ENCODE measurements around the gene KLF13. TPM values are rescaled to one million over a fixed set of nuclear protein-coding genes. Genes with fewer than 3 reads are reported as not detected.

The KLF13 gene
- total RNA-seq, 2 donors from 2014 or later = 25.7 to 38.4 TPM

- H3K9me3 ChIP-seq = no peaks in the 10 kb centered on the region
- no peak for TF ChIP-seq CTCF (IDR thresholded peaks at IDR 0.05)
- TF ChIP-seq POLR2A (IDR thresholded peaks at IDR 0.05) = no peak
- peak overlapping the region in 1 of 4 donors; percentile 32 for H3K27ac ChIP-seq
- 80 to 87% methylated on average over 10 to 13 of the region's 13 CpGs for WGBS, 2 donors
- H3K27me3 ChIP-seq = no peaks in the 10 kb centered on the region
- DNase-seq (peak in 1 of 4 donors; percentile 38), ATAC-seq (peak; percentile 64)
- H3K4me1 ChIP-seq = peaks cover 9% of the 10 kb centered on the region
- intact Hi-C loops (cut with DNase I) = loop anchor here (10.0 kb wide), 1 partner anchor 82 kb away; no protein-coding TSS in a partner anchor
- H3K4me3 ChIP-seq = no peak overlapping the region
- no peaks in the 10 kb centered on the region for H3K36me3 ChIP-seq (replicated peaks in 1 of 2; ENCODE audit: insufficient read depth in 1 of 2, low read depth in 2 of 2)
Observed at GRCh38 chr15:31402511-31403056, 75.9 kb downstream of the KLF13 start.

GRCh38 chr15:31403096-31403495 lies 76.5 kb downstream of the KLF13 start:
- intact Hi-C loops (cut with DNase I) = loop anchor here (10.0 kb wide), 1 partner anchor 82 kb away; no protein-coding TSS in a partner anchor
- no peak for TF ChIP-seq POLR2A (IDR thresholded peaks at IDR 0.05)
- TF ChIP-seq CTCF (IDR thresholded peaks at IDR 0.05) = no peak
- peaks cover 3% of the 10 kb centered on the region for H3K4me1 ChIP-seq
- DNase-seq (no peak), ATAC-seq (peak; percentile 25)
- no peaks in the 10 kb centered on the region for H3K9me3 ChIP-seq
- peak overlapping the region in 1 of 4 donors; percentile 27 for H3K27ac ChIP-seq
- WGBS, 2 donors = 82 to 85% methylated on average over 6 of the region's 6 CpGs
- H3K36me3 ChIP-seq (replicated peaks in 1 of 2; ENCODE audit: insufficient read depth in 1 of 2, low read depth in 2 of 2) = no peaks in the 10 kb centered on the region
- no peaks in the 10 kb centered on the region for H3K27me3 ChIP-seq
- no peak overlapping the region for H3K4me3 ChIP-seq

GRCh38 chr15:31403606-31404005 lies 77.0 kb downstream of the KLF13 start:
- H3K9me3 ChIP-seq = no peaks in the 10 kb centered on the region
- H3K4me1 ChIP-seq = no peaks in the 10 kb centered on the region
- WGBS, 2 donors = 94% methylated on average over 5 of the region's 5 CpGs
- intact Hi-C loops (cut with DNase I) = loop anchor here (10.0 kb wide), 1 partner anchor 81 kb away; no protein-coding TSS in a partner anchor
- TF ChIP-seq POLR2A (IDR thresholded peaks at IDR 0.05) = no peak
- no peak for TF ChIP-seq CTCF (IDR thresholded peaks at IDR 0.05)
- no peak overlapping the region for H3K27ac ChIP-seq
- H3K27me3 ChIP-seq = no peaks in the 10 kb centered on the region
- H3K36me3 ChIP-seq (replicated peaks in 1 of 2; ENCODE audit: insufficient read depth in 1 of 2, low read depth in 2 of 2) = no peaks in the 10 kb centered on the region
- no peak overlapping the region for H3K4me3 ChIP-seq
- DNase-seq (no peak), ATAC-seq (no peak)

GRCh38 chr15:31404345-31404744 lies 77.7 kb downstream of the KLF13 start:
- WGBS, 2 donors = 88 to 92% methylated on average over 3 of the region's 3 CpGs
- intact Hi-C loops (cut with DNase I) = loop anchor here (10.0 kb wide), 1 partner anchor 80 kb away; no protein-coding TSS in a partner anchor
- no peak for DNase-seq
- Histone ChIP-seq H3K4me3 (no peak overlapping the region), H3K9me3 (no peaks in the 10 kb centered on the region), H3K27ac (no peak overlapping the region), H3K36me3 (replicated peaks in 1 of 2; ENCODE audit: insufficient read depth in 1 of 2, low read depth in 2 of 2) (no peaks in the 10 kb centered on the region), H3K4me1 (no peaks in the 10 kb centered on the region), H3K27me3 (no peaks in the 10 kb centered on the region)
- TF ChIP-seq POLR2A (IDR thresholded peaks at IDR 0.05) (no peak), CTCF (IDR thresholded peaks at IDR 0.05) (no peak)
- no peak for ATAC-seq

Data from body of pancreas (tissue), 4 donors.